GM18909 (cell line): ENCODE results near the gene RIMS4.
"Not testable (repeated sequence)": the region's sequence is repeated elsewhere in the genome, so short reads cannot be mapped to it uniquely, and the experiment has no call there.

Experiments
- ATAC-seq: cut with Tn5 transposase; IDR thresholded peaks from one replicate; pipeline ENCODE4 v1.9.1; 2021; ENCODE audit warnings: mild to moderate bottlenecking; ENCODE audit not compliant: unreplicated experiment, poor library complexity

RIMS4 gene

DNA sequence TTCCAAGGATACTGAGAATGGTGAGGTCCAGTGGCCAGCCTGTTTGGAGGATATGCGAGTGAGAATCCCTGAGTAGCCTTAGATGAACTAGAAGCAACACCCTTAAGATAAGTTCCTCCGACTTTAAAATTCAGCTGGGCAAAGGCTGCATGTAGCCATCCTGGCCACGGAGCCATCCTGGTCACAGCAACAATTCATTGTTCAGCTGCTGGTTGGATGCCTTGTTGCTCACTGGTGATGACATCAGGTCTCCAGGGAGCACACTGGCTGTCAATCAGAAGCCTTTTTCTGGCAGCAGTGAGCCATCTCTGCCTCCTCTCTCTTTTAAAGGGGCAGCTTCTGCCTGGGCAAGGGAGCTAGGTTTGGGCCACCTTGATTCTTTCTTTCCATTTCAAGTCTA, 22.4 kb upstream of the RIMS4 start:
- no peak for ATAC-seq

DNA sequence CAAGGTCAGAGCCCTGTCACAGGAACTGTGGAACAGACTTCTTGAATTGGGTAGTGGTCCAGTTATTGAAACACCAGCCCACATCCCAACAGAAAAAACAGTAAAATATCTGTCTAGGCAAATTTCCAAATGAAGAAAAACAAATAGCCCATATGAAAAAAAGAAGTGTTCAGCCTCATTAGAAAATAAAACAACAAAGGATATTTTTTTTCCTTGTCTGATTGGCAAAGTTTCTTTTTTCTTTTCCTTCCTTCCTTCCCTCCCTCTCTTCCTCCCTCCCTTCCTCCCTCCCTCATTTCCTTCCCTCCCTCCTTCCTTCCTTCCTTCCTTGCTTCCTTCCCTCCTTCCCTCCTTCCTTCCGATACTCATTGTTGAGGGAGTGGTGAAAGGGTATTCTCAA, 20.6 kb upstream of the RIMS4 start:
- ATAC-seq = no peak

DNA sequence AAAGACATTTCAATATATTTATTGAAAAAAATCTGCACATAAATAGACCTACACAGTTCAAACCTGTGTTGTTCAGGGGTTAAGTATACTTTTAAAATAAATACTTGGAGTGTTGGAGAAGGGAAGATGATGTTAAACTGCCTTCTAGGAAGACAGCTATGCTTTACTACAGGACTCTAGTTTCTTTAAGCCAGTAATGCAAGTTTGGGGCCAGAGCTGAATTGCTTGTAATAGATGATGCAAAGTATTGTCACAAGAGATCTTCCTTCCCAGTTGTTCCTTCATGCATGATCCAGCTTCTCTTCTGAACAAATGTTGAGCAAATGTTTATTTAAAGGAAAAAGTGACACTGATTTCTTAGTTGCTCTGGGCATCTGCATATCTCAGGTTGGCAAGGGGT, 20.2 kb upstream of the RIMS4 start:
- no peak for ATAC-seq

DNA sequence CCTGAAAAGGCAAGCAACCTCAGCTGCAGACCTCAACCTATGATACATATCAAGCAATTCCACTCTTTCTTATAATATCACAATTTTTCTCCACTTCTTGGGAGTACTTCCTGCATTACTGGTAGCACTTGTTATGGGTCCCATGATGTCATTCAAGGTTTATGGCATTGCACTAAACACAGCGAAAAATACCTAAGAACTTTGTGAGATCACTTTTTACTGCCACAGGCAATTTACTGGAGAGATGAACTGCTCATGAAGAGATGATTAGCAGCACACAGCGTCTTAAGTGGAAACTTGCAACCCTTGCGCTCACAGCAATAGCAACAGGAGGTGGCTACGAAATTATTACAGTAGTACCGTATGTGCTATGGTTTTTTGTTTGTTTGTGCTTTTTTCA, 19.3 kb upstream of the RIMS4 start:
- ATAC-seq = no peak

DNA sequence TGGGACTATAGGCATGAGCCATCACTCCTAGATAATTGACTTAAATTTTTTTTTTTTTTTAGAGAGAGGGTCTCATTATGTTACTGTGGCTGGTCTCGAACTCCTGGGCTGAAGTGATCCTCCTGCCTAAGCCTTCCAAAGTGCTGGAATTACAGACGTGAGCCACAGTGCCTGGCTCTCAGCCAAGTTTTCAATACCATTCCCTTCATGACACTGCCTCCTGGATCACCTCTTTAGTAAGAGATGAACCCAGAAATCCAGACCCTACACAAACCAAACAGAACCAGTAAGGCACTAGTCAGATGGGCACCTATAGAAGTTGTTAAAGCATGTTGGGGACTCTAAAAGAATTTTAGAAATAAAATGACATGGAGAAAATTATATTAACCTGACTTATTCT, 18.3 kb upstream of the RIMS4 start:
- ATAC-seq = no peak

DNA sequence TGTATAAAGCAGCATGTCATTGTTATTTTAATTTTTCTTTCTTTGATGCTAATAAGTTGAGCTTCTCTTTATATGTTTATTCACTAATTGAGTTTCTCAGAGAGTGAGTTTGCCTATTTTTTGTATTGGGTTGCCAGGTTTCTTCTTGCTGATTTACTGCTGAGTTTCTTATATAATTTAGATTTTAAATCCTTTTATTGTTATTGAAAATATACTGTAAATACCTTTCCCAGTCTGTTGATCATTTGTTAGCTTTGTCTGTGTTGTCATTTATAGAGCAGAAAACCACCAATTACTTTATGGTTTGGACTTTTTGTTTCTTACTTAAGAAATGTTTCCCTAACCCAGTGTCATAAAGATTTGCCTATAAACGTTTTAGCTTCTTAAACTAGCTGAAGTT, 17.1 kb upstream of the RIMS4 start:
- ATAC-seq = no peak

DNA sequence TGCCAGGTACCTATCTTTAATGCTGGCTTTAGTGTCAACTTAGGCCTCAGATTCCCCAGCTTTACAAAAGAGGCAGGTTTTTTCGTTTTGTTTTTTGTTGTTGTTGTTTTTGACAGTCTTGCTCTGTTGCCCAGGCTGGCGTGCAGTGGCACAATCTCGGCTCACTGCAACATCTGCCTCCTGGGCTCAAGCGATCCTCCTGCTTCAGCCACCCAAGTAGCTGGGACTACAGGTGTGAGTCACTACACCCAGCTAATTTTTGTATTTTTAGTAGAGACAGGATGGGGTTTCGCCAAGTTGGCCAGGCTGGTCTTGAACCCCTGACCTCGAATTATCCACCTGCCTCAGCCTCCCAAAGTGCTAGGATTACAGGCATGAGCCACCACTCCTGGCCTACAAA, 11.2 kb upstream of the RIMS4 start:
- not testable (repeated sequence) for ATAC-seq

DNA sequence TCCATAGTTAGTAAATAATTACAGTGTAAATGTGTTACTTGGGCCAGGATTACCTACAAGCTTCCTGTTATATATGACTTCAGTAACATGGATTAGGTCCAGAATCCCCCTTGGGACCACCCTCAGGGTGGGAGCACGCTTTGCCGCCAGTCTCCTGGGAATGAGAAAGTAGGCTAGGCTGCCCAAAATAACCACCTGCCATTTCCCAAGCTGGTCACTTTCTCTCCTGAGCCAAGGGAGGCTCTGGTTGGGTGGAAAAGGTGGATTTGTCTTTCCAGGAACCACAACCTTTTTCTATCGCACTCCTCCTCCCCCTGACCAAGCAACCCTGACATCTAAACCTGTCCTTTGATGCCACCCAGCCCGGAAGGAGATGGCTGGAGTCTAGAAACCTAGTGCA, 9.6 kb upstream of the RIMS4 start:
- no peak for ATAC-seq

DNA sequence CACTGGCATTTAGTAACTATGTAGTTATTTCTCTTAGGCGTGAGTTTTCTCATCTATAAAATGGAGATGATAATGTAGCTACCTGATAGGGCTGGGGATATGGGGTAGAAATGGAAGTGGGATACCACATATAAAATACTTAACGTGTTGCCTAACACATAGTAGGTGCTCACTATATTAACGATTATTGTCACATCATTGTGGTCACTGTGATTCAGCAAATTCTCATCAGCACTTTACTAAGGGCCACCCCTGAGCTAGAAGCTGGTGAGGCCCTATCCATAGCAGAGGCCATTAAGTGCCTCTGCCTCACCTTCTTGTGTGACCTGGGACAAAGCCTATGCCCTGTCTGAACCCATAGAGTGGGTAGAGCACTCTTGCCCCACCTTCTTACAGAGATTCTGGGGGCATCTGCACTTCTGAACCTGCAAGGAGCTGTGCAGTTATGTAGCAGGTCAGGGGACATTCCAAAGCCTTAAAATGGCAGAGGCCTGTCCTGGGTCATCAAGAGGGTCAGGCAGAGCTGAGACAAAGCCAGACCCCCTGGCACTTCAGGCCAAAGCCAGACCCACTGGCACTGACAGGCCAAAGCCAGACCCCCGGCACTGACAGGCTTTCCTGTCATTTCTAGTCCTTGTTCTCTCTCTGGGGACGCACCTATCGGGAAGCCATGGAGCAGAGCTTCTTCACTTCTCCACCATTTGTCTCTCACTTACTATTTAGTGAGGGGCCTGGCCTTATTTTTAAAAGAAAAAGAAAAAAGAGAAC, 7.0 kb upstream of the RIMS4 start:
- no peak for ATAC-seq

DNA sequence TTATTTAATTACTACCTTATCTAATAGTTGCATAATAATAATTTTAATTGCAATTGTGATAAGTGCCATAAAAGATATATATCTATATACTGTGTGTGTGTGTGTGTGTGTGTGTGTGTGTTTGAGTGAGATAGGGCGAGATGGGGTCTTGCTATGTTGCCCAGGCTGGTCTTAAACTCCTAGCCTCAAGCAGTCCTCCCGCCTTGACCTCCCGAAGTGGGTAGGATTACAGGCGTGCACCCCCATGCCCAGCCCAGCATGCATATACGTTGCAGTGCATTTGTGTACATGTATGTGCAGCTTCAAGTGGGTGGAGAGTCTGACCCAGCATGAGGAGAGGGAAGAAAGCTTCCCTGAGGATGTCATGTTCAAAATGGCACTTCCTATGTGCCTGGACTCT, 4.6 kb upstream of the RIMS4 start:
- ATAC-seq = no peak

DNA sequence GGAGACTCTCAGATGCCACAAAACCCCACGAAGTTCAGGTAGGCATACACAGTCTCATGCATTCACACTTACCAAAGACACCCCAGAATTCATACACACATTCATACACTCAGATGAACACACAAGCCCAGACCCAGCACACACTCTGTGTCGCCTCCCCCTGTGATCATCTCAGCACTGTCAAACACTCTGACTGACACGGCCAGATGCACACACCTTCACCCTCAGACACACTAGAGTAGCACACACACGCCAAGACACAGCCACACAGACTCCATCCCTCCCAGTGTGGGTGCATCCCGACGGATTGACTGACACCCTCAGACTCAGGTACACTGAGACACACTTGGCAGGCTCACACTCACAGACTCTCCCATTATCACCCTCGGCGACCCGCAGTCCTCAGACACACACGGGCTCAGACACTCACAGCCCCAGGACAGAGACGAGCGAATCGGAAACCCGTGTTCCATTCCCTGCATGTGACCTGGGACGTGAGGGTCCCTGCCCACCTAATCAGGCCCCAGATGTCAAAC, 872 bp upstream of the RIMS4 start:
- no peak for ATAC-seq

DNA sequence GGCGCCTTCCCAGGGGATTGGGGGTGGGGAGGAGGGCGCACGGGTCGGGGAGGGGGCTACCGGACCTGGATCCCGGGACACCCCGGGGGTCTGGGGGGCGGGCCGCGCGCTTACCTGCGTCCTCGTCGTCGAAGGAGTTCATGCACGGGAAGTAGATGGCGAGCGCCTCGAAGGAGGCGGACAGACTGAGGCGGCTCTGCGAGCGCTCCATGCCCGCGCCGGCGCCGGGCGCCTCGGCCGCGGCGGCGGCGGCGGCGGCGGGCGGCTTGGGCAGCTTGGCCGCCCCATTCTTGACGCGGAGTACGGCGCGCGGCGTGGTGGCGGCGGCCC, 320 bp downstream of the RIMS4 start:
- no peak for ATAC-seq

DNA sequence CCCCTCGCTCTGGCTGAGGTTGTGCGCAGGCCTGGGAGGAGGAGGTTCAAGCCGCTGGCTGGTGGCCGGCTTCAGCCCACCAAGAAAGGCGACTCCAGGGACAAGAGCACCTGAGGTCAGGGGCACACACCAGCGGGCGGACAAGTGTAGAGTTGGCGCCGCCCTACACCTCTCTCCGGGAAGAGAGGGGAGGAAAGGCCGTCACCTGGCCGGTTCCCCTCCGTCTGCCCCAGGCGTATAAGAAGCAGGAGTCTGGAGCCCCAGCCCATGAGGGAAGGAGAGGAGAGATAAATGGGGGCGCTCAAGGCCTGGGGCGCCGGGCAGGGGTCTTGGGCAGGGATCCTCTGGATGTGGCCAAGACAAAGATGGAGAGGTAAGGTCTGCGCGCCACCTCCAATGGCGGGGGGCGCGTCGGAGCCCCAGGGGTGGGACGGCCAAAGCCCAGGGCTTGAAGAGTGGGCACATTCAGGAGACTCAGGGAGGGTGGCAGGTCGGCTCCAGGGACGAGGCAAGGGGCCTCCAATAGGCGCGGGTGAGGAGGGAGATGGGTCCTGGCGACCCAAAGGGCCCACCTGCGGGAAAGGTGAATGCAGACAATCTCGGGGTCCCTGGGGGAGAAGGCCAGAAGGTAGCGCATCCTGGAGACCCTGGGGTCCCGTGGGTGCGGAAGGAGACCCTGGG, 826 bp downstream of the RIMS4 start:
- no peak for ATAC-seq

DNA sequence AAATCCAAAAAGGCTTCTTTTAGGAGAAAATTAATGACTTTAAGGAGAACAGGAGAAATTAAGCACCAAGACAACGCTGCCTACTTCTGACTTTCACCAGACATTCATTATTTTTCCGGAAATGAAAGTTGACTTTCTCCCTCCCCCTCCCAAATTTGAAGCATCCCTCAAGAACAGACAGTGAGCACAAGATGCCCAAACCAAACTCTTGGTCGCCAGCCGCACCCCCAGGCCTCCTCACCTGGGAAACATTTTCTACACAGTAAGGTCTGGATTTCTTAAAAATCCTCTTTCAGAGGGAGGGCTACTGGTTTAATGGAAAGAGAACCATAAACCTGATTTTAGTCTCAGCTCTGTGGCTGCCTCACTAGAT, 2.7 kb downstream of the RIMS4 start:
- no peak for ATAC-seq

DNA sequence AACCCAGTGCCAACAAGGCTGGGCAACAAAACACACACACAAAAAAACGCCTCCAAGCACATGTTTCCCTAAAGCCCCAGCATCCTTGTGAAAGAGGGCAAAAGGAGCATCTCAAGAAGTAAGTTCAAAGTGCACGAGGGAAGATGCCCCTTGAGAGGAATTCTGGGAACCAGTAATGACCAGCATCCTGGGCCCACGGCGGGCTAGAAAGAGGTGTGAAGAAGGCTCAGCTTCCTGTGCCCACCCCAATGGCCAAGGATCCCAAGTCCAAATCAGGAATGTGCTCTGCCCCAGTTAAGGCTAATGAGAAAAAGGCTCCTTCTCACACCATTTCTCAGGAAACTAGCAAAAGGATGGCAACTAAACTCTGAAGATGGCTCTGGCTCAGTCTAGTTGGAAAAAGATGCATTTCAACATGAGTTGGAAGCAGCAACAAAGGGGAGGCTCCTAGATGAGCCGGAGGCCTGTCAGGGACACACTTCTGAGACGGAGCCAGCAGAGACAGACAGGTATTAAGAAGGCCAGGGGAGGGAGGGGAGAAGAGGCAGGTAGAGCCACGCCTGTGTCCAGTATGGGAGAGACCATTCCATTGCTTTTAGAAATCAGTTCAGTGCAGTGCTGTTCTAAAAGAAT, 3.2 kb downstream of the RIMS4 start:
- ATAC-seq = no peak

DNA sequence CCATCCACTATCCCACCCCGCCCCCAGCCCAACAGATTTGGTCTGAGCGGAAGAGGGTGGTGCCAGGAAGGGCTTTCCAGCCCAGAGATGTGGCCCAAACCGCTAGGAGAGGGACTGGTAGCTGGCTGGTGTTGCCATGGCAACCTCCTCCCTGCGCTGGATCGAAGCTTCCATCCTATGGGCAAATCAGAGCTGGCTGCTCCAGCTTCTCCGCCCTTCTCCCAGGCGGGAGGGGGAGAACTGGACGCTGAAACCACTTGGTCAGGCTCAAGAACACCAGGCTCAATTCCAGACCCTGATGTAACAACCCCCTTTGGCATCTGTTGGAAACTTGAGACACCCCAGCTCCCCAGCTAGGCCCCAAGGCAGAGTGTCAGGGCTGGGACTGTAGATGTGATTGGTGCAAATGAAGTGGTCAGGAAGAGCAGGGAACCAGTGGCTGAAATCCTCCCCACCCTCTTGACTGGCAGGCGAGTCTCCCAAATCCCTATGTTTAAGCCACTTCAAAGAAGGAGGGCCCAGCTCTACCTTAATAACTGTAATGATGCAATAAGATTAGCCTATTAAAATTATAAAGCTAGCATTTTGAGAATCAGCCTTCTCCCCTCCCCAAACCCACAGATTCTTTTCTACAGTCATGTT, 4.2 kb downstream of the RIMS4 start:
- ATAC-seq = no peak

DNA sequence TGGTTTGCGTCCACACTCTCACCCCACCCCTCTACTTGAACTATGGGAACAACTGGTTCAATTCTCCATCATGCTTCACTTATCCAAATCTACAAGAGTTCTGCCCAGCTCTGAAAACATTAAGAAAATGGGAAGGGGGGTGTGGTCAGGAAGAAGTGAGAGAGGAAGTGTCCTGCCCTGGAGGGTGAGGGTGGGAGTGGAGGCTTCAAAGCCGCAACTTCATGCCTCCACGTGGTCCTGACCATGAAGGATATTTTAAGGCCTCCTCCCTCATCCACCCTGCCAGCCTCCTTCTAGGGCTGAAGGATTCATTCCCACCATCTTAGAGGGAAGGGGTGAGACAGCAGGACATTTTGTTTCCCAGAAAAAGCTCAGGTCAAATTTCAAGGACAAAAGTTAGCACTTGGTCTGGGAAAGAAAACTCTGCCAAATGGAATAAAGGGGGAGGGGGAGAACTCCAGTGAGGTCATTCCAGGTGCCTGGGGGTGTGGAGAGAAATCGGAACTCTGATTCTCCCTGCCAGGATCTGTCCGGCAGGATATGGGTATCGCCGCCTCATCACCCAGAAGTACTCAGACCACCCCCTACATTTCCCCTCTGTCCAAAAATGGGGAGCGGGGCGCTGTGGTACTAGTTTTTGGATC, 4.9 kb downstream of the RIMS4 start:
- no peak for ATAC-seq

DNA sequence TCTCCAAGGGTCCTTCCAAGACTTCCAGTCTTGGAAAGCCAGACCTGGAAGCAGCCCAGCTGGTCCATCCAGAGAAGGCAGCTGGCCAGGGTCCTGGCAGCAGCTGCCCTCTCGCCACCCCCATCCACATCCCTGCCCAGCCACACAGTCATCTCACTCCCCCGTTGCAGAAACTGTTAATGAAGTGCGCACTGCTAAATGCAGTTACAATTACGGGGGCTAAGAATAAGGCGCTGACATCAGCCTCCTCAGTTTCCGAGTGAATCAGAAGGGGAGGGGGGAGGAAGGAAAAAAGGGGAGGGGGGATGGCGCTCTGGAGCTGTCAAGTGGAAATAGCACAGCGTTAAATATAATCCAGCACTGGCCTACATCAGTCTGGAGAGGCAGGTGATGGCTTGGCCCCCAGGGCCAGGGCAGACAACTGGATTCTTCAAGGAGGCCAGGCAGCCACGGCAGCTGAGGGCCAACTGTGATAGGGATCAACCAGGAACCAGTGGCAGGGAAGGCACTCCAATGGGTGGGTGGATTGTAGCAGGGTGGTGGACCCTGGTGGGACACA, 6.9 kb downstream of the RIMS4 start:
- ATAC-seq = no peak

DNA sequence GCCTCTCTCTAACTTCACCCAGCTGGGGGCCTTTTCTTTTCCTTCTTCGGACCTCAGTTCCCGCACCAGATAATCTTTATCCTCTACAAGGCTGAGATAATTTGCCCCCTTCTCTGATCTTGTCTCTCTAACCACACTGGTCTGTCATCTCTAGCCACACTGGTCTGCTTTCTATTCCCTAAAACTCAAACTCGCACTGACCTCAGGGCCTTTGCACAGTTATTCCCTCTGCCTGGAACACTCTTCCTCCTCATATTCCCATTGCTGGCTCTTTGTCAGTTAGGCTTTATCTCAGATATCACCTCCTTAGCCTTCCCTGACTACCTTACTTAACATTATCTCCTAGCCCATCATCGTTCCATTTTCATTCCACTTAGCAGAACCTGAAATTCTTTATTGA, 7.6 kb downstream of the RIMS4 start:
- ATAC-seq = no peak

DNA sequence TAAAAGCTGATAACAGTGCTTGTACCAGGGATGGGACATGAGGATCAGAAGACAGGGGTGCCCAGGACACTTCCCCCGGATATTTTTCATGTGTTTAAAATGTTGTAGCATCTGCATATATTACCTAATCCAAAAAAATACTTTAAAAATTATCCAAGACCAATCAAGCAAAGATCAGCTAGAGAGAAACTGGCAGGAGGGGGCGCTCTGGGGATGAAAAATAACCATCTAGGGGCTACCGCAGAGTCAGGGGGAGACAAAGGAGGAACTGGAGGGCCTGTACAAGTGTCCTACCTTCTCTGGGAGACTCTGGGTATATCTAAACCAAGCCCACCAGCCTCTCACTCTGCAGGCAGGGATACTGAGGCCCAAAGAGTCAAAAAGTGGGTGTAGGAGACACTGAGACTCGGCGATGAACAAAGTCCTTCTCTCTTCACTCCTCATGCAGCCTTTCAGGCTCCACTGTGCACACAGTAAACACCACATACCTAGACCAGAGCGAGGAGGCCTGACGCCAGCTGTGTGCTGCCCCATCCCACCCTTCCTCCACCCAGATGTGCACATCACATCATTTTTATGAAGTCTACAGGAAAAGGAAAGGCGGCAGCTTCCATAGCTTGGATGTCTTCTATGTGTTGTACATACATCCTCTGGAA, 9.8 kb downstream of the RIMS4 start:
- no peak for ATAC-seq
